SK-N-SH treated with all-trans-retinoic acid at 6 μM for 48 hours (cell line): ENCODE data around the gene FGFR3.
"Not testable (repeated sequence)": the region's sequence is repeated elsewhere in the genome, so short reads cannot be mapped to it uniquely, and the experiment has no call there.

Experiments
- ATAC-seq: fragments of 200-7000 bp; cut with Tn5 transposase; 3 replicates; pipeline ENCODE4 v1.9.1; 2020; ENCODE audit warnings: mild to moderate bottlenecking, moderate library complexity
- BACH2 ChIP-seq: fragments of 250-450 bp; sonication (Bioruptor Pico); IDR thresholded peaks from 2 replicates; pipeline ENCODE4 v1.9.0; 2021; ENCODE audit warnings: mild to moderate bottlenecking, borderline replicate concordance
- CREB5 ChIP-seq: fragments of 250-450 bp; sonication (Bioruptor Pico); IDR thresholded peaks from 2 replicates; pipeline ENCODE4 v1.5.1; 2020; ENCODE audit warnings: low read depth, mild to moderate bottlenecking, moderate library complexity
- CSDC2 ChIP-seq: fragments of 250-450 bp; sonication (Bioruptor Pico); IDR thresholded peaks from 2 replicates; pipeline ENCODE4 v1.5.0; 2020; ENCODE audit warnings: mild to moderate bottlenecking, moderate library complexity
- GLIS3 ChIP-seq: fragments of 250-450 bp; sonication (Bioruptor Pico); IDR thresholded peaks from 2 replicates; pipeline ENCODE4 v1.5.0; 2020; ENCODE audit warnings: mild to moderate bottlenecking, moderate library complexity
- ISL1 ChIP-seq: fragments of 250-450 bp; sonication (Bioruptor Pico); IDR thresholded peaks from 2 replicates; pipeline ENCODE4 v2.1.2; 2022; ENCODE audit warnings: mild to moderate bottlenecking, moderate library complexity
- OSR1 ChIP-seq: fragments of 250-450 bp; sonication (Bioruptor Pico); IDR thresholded peaks from 2 replicates; pipeline ENCODE4 v1.8.0; 2022; ENCODE audit warnings: moderate library complexity, mild to moderate bottlenecking, inconsistent platforms
- PATZ1 ChIP-seq: fragments of 250-450 bp; sonication (Bioruptor Pico); IDR thresholded peaks from 2 replicates; pipeline ENCODE4 v1.8.0; 2020; ENCODE audit warnings: mild to moderate bottlenecking, moderate library complexity, borderline replicate concordance
- RARB ChIP-seq: fragments of 250-450 bp; sonication (Bioruptor Pico); IDR thresholded peaks from 2 replicates; pipeline ENCODE4 v1.8.0; 2021; ENCODE audit warnings: mild to moderate bottlenecking, moderate library complexity
- TOX ChIP-seq: fragments of 250-450 bp; sonication (Bioruptor Pico); IDR thresholded peaks from 2 replicates; pipeline ENCODE4 v1.8.0; 2021; ENCODE audit warnings: mild to moderate bottlenecking, moderate library complexity, borderline replicate concordance
- TSHZ2 ChIP-seq: fragments of 250-450 bp; sonication (Bioruptor Pico); IDR thresholded peaks from 2 replicates; pipeline ENCODE4 v1.5.0; 2020; ENCODE audit warnings: mild to moderate bottlenecking, moderate library complexity
- ZC3H10 ChIP-seq: fragments of 250-450 bp; sonication (Bioruptor Pico); IDR thresholded peaks from 2 replicates; pipeline ENCODE4 v1.5.1; 2021; ENCODE audit warnings: mild to moderate bottlenecking, moderate library complexity
- ZFP3 ChIP-seq: fragments of 250-450 bp; sonication (Bioruptor Pico); IDR thresholded peaks from 2 replicates; pipeline ENCODE4 v1.5.0; 2020; ENCODE audit warnings: mild to moderate bottlenecking, moderate library complexity
- ZFP30 ChIP-seq: fragments of 450-650 bp; formaldehyde crosslinking; IDR thresholded peaks from 2 replicates; pipeline ENCODE4 v1.5.0; 2022; ENCODE audit warnings: mild to moderate bottlenecking, moderate library complexity
- ZNF565 ChIP-seq: fragments of 450-650 bp; formaldehyde crosslinking; conservative IDR thresholded peaks from 2 replicates; pipeline ENCODE4 v1.5.0; 2020; ENCODE audit warnings: low read depth, mild to moderate bottlenecking, moderate library complexity
- ZNF70 ChIP-seq: fragments of 450-650 bp; formaldehyde crosslinking; IDR thresholded peaks from 2 replicates; pipeline ENCODE4 v1.5.0; 2020; ENCODE audit warnings: mild to moderate bottlenecking, moderate library complexity
- ZNF8 ChIP-seq: fragments of 450-650 bp; formaldehyde crosslinking; IDR thresholded peaks from 2 replicates; pipeline ENCODE4 v1.5.0; 2020; ENCODE audit warnings: mild to moderate bottlenecking, moderate library complexity

Gene FGFR3

GRCh38 chr4:1839282-1839681 lies 46.2 kb downstream of the FGFR3 start:
- no peak for ATAC-seq
- no peak for TF ChIP-seq RARB
- TF ChIP-seq ZNF70 (CRISPR knock-in tag) = no peak
- no peak for TF ChIP-seq PATZ1 (CRISPR knock-in tag)
- TF ChIP-seq ZFP30 (CRISPR knock-in tag) = no peak
- no peak for TF ChIP-seq BACH2 (CRISPR knock-in tag)
- TF ChIP-seq TOX (CRISPR knock-in tag) = no peak
- no peak for TF ChIP-seq ZNF565 (CRISPR knock-in tag)
- no peak for TF ChIP-seq GLIS3 (CRISPR knock-in tag)
- TF ChIP-seq TSHZ2 (CRISPR knock-in tag) = no peak
- no peak for TF ChIP-seq ZNF8 (CRISPR knock-in tag)
- no peak for TF ChIP-seq ZC3H10

- ATAC-seq = no peak
- TF ChIP-seq RARB (no peak), OSR1 (no peak), ZNF70 (CRISPR knock-in tag) (no peak), ZNF565 (CRISPR knock-in tag) (no peak)
Measured at GRCh38 chr4:1841201-1841886, 48.3 kb downstream of the FGFR3 start.

- no peak for ATAC-seq
- no peak for TF ChIP-seq CSDC2 (CRISPR knock-in tag)
Measured at GRCh38 chr4:1841887-1842210, 48.8 kb downstream of the FGFR3 start.

- ATAC-seq = peak; percentile 38
- no peak for TF ChIP-seq BACH2 (CRISPR knock-in tag)
- no peak for TF ChIP-seq TOX (CRISPR knock-in tag)
- TF ChIP-seq ZFP30 (CRISPR knock-in tag) = no peak
- no peak for TF ChIP-seq ISL1 (CRISPR knock-in tag)
- no peak for TF ChIP-seq ZFP3 (CRISPR knock-in tag)
- no peak for TF ChIP-seq RARB
- no peak for TF ChIP-seq ZNF70 (CRISPR knock-in tag)
- TF ChIP-seq OSR1 = no peak
Measured at GRCh38 chr4:1842339-1842895, 49.3 kb downstream of the FGFR3 start.

GRCh38 chr4:1842993-1843448 lies 49.9 kb downstream of the FGFR3 start:
- TF ChIP-seq CSDC2 (CRISPR knock-in tag) = no peak
- no peak for TF ChIP-seq CREB5
- TF ChIP-seq ZC3H10 = no peak
- peak; percentile 96 for ATAC-seq

- peak; percentile 12; the same call in 2 of the 3 replicates for ATAC-seq
- no peak for TF ChIP-seq TSHZ2 (CRISPR knock-in tag)
Measured at GRCh38 chr4:1843852-1844251, 50.8 kb downstream of the FGFR3 start.

GRCh38 chr4:1844618-1845017 lies 51.5 kb downstream of the FGFR3 start:
- ATAC-seq = not testable (repeated sequence)
